Stimulated activated CD4-positive, alpha-beta T cell treated with anti-CD3 and anti-CD28 coated beads, TNF-alpha, amount 100 ng/mL, for 1 hour (primary cell): Measurements from ENCODE around the gene S100Z.
"Not testable (repeated sequence)": the region's sequence is repeated elsewhere in the genome, so short reads cannot be mapped to it uniquely, and the experiment has no call there.

Source experiments
- DNase-seq, 3 donors: peaks; one replicate each; pipeline ENCODE4 v3.0.0-alpha.2; 2020; ENCODE audit warnings: low read depth in 3 of 3, low spot score in 1 of 3

The S100Z gene

DNA sequence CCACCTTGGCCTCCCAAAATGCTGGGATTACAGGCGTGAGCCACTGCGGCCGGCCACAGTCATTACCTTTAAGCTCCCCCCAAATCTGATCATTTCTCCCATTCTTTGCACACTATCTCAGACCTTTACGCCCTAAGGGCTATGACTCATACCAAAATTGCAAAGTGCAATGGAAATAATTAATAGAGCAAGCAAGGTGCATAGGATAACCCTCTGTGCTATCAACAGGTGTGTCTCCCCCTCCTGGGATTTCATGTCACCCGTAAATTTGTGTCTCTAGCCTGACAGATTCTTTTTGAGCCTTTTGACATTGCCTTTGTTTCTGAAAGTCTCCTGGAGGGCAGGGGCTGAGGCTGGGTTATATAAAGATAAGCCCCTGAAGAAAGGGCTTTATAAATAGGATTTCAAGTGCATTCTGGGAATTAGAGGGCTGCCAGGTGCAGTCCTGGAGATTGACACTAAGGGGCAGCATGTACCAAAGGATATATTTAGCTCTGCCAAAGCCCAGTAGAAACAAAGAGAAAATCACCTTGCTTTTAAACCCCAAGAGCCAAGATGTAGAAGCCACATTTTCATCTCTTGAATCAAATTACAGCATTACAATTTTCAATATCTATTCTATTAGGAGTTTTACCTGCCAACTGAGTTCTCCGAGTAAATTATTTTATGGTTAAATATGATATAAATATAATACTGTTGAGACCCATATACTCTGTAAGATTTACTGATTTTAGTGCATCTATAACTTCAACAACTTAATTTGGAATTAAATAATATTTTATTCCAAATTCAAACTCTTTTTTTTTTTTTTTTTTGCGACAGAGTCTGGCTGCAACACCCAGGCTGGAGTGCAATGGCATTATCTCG is 18.2 kb downstream of the S100Z start:
- DNase-seq: peak; percentile 4 to 46 (median 29)

DNA sequence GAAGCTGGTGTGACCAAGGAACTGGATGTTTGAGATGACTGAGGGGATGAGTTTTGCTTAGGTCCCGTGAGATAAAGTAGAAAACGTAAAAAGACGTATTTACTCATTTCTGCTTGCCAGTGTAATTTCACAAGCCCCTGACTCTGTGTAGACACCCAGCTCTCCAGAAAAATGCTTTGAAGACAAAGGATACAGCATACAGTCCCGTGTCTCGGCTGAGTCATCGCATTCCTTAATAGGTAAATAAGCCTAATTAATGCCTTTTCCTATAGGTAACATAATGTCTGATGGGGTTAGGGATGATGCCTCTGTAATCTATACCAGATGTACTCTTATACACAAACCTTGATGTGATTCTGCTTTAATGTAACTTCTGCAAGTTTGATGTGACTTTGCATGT is 20.2 kb downstream of the S100Z start:
- DNase-seq: no peak

GRCh38 chr5:76874088-76874581 is 24.3 kb downstream of the S100Z start:
- DNase-seq: no peak

- DNase-seq: no peak
Observed at GRCh38 chr5:76888733-76889300, 39.0 kb downstream of the S100Z start.

DNA sequence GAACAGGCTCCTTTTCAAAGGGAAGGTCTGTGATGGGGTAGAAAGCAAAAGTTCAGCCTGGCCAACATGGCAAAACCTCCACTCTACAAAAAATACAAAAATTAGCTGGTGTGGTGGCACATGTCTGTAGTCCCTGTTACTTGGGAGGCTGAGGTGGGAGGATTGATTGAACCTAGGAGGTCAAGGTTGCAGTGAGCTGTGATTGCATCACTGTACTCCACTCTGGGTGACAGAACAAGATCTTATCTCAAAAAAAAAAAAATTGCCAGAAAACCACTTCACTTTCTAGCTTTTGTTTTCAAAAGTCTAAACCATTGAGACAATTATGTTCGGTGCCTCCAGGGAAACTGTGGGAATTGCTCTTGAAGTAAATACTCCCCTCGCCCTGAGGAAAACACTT is 43.5 kb downstream of the S100Z start:
- no peak for DNase-seq

DNA sequence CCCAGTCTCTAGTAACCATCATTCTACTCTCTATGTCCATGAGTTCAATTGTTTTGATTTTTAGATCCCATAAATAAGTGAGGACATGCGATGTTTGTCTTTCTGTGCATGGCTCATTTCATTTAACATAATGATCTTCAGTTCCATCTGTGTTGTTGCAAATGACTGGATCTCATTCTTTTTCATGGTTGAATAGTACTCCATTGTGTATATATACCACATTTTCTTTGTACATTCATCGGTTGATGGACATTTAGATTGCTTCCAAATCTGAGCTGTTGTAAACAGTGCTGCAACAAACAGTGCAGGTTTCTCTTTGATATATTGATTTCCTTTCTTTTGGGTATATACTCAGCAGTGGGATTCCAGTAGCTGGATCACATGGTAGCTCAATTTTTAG is 46.4 kb downstream of the S100Z start:
- DNase-seq: no peak

- no peak for DNase-seq
Observed at GRCh38 chr5:76901522-76901921, 51.7 kb downstream of the S100Z start.

- DNase-seq: no peak
Observed at GRCh38 chr5:76908166-76908565, 58.4 kb downstream of the S100Z start.

GRCh38 chr5:76910344-76910933 is 60.6 kb downstream of the S100Z start:
- DNase-seq: not testable (repeated sequence)

DNA sequence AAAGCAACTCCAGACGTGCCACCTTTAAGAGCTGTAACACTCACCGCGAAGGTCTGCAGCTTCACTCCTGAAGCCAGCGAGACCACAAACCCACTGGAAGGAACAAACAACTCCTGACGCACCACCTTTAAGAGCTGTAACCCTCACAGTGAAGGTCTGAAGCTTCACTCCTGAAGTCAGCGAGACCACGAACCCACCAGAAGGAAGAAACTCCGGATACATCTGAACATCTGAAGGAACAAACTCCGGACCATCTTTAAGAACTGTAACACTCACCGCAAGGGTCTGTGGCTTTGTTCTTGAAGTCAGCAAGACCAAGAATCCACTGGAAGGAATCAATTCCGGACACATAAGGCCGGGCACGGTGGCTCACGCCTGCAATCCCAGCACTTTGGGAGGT is 64.9 kb downstream of the S100Z start:
- DNase-seq: not testable (repeated sequence)

DNA sequence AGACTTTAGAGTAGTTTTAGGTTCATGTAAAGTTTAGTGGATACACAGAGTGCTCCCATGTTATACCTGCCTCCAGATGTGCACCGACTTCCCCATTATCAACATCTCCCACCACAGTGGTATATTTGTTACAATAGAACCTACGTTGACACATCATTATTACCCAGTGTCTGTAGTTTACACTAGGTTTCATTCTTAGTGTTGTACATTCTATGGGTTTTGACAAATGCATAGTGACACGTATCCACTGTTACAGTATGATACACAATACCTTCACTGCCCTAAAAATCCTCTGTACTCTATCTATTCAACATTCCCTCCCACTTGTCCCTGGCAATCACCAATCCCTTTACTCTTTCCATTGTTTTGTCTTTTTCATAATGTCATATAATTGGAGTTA is 68.7 kb downstream of the S100Z start:
- DNase-seq: no peak

DNA sequence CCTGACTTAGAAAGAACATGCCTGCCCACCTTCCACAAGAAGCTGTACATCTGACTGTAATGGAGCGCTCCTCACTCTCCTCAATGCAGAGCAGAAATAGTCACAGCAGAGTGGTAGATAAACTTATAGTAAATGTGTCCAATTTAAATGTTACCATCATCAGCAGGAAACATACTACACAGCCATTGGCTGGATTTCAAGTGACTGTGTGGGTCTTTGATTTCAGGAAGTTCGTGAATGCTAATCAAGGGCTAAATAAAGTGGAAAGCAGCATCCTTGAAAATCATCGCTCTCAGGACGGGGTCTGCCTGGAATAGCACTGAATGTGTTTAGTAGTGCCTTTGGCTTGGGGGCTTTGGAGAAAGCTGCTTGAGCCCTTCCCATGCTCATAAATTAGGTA is 70.7 kb downstream of the S100Z start:
- no peak for DNase-seq

DNA sequence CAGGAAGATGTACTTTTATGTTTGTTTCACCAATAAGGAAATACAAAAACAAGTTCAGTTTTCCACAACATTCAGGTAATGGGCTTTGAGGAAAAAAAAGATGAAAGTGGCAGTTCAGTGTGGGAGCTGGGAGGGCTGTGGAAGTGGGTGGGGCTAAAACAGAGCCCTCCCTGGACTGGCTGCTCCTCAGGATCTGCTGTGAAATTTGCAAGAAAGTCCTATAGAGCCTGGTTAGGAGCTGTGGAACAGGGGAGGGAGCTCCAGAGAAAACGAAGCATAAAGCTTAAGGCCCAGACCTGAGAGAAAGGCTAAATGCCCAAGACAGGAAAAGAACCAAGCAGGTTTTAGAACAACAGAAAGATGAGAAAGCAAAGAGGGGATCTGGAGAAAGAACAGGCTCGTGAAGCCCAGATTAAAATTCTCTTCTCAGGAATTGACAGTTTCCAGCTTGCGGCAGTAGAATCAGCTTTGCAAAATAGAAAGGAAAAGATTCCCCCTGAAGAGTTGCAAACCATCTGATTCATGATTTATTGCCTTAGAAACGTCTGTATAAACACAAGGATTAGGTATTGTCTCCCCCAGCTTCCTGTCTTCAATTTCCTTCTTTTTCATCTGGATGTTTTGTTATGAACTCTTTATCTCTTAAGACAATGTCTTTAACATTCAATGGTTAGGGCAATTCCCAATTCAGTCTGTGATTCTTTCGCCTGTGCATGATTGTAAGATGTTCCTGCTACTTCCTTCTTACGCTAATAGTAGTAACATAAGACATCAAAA is 76.7 kb downstream of the S100Z start:
- DNase-seq: no peak

DNA sequence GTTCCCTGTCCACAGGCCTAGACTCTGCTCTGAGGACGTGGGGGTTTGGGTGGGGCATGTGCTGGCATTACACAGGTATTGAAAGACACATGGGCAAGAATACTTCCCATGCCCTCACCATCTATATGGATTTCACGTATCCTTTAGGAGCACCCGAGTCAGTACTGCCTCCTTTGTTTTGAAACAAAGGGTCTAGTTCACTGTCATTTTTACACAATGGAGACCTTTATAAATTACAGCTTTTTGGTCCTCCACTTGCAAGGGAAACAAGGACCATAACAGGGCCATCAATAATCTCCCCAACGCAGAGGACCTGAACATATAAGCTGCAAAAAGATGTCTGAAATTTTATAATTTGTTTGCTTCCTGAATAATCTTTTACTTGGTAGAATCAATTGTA is 78.1 kb downstream of the S100Z start:
- DNase-seq: no peak

- DNase-seq: no peak
Observed at GRCh38 chr5:76930083-76930482, 80.3 kb downstream of the S100Z start.

GRCh38 chr5:76938177-76938576 is 88.4 kb downstream of the S100Z start:
- no peak for DNase-seq

GRCh38 chr5:76941000-76941399 is 91.2 kb downstream of the S100Z start:
- DNase-seq: no peak

DNA sequence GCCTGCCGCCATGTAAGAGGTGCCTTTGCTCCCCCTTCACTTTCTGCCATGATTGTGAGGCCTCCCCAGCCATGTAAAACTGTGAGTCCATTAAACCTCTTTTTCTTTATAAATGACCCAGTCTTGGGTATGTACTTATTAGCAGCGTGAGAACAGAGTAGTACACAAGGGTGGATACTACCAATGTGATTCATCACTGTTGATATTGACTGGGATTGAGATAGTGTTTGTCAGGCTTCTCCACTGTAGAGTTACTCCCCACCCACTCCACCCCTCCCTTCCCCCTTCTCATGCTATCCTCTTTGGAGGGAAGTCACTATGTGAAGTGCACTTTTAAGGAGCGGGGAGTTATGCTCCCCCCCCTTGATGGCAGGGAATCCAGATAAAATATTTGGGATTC is 91.6 kb downstream of the S100Z start:
- no peak for DNase-seq

DNA sequence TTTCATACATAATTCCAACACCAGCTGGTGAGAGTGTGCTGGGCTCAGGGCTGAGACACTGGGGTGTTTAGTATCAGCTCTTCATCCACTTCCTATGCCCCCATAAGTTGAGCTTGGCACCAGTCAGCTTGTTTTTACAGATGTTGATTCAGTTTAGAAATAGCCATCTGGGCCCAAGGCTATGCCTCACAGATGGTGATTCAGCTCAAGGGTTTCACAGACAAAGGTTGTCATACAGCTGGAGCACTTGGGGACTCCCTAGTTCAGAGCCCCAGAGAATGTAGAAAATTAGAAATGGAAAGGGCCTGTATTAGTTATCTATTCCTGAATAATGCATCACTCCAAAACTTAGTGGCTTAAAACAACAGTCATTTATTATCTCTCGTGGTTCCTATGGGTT is 92.8 kb downstream of the S100Z start:
- DNase-seq: no peak

DNA sequence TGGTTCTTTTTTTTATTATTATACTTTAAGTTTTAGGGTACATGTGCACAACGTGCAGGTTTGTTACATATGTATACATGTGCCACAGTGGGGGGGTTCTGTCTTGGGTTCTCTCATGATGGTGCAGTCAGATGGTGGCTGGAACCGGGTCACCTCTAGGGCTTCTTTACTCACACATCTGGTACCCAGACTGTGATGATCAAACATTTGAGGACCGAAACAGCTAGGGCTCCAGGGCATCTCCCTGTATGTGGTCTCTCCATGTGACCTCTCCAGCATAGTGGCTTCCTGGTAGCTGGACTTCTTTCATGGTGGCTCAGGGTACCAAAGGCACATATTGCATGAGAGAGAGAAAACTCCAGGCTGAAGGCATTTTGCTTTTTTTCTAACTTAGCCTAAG is 93.2 kb downstream of the S100Z start:
- DNase-seq: no peak

GRCh38 chr5:76944638-76945037 is 94.8 kb downstream of the S100Z start:
- DNase-seq: no peak

DNA sequence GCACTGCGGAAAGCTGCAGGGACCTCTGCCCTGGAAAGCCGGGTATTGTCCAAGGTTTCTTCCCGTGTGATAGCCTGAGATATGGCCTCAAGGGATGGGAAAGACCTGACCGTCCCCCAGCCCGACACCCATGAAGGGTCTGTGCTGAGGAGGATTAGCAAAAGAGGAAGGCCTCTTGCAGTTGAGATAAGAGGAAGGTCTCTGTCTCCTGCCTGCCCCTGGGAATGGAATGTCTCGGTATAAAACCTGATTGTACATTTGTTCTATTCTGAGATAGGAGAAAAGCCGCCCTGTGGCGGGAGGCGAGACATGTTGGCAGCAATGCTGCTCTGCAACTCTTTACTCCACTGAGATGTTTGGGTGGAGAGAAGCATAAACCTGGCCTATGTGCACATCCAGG is 95.4 kb downstream of the S100Z start:
- DNase-seq: not testable (repeated sequence)
